CD4-positive, alpha-beta T cell treated with Interleukin-10 for 1 hour (primary cell): ENCODE data around the gene SLC1A3.

ENCODE experiments used
- DNase-seq: peaks from one replicate; pipeline ENCODE4 v3.0.0-alpha.2; 2020

The SLC1A3 gene

DNA sequence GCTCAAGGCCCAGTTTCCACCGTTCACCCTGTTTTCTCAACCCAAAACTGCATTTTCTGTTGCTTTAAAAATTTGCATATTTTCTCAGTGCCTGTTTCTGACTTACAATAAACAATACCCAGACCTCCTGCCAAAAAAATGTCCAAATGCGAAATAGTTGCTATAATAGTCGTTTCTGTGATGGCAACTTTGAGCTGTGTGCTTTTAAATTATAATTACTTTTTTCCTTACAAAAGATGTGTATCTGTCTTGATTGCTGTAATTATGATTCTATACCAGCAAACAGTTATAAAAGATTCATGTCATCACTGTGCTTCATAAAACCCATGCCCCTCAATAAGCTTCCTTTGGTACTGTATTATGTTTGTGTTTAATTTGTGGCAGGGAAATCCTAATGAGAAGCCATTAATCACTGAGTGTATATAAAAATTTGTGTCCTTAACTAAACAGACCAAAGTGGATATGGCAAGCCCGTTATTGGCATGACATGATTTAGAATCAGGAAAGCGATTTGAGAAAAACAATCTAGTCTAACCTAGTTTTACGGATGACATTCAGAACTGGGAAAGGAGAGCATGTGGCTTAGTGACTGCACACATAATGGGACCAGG lies 5.4 kb upstream of the SLC1A3 start:
- DNase-seq, result no peak

DNA sequence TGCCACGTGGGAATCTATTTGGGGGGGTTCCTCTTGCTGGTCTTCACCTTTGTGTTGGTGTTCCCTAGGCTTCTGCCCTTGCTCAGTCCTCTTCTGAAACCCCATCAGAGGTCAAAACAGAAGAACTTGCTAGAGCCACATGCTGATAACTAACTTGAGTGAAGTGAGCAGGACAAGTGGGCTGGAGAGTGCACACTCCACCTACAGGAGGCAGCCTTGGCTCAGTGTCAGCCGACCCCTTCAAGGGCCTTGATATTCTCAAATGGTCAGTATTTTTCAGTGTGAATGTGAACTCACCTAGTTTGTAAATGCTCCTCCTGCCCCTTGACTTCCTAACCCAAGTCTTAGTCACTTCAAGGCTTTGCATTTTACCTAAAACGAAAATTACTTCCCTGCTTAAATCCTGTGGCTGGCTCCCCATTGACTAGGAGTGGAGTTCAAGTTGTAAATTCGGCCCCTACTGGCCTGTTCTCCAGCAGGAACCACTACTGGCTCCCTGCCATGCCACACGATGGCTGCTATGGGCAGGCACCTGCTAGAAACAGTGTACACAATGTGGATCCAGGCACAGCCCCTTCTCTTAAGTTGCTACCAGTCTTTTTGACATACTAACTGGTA lies 3.6 kb upstream of the SLC1A3 start:
- DNase-seq, result no peak

- no peak for DNase-seq
Measured at GRCh38 chr5:36605241-36605640, 1.2 kb upstream of the SLC1A3 start.

DNA sequence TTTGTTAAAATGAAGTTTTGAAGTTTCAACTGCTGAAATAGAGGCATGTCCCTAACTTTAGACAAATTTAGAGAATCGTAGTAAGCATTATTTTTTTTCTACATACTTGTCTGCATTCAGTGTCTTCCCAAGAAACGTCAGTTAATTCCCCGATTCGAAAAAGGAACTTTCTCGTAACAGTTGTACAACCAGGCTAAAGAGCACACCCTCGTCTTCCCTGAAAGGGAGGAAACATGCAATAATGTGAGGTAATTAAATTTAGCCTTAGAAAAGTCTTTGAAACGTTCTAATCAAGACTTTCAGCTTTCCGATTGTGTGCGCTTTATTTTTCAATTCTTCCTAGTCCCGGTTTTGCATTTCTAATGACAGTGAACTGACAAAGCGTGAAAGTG lies 374 bp upstream of the SLC1A3 start:
- DNase-seq, result no peak

GRCh38 chr5:36607114-36607571 lies 737 bp downstream of the SLC1A3 start:
- no peak for DNase-seq

DNA sequence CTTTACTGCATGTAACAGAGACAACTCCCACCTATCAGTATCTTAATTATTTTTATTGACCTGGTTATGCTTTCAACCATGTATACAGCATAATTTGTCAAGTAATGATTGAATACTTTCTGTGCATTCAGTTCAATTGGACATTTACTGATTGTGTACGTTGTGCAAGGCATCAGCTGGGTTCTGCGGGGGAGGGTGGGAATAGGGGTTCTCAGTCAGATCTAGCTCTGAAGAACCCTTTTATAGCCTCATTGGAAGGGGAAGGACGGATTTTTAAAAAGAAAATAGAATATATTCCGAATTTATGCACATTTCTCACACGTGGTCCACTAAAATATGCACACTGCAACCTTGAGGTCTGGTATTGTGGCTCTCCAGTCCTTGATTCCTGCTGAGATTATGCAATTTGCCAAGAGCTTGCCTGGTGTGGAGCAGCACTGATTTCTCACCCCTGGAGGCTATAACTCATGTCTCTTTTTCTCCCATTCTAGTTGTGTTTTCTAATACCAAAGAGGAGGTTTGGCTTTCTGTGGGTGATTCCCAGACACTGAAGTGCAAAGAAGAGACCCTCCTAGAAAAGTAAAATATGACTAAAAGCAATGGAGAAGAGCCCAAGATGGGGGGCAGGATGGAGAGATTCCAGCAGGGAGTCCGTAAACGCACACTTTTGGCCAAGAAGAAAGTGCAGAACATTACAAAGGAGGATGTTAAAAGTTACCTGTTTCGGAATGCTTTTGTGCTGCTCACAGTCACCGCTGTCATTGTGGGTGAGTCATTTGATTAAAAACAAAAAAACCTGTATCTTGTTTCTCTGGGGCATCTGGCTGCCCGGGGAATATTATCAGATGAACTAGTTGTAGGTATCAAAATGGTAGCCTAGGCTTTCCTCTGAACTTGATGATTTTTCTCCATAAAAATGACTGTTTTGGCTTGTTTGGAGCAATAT lies 1.7 kb downstream of the SLC1A3 start:
- DNase-seq, result no peak

DNA sequence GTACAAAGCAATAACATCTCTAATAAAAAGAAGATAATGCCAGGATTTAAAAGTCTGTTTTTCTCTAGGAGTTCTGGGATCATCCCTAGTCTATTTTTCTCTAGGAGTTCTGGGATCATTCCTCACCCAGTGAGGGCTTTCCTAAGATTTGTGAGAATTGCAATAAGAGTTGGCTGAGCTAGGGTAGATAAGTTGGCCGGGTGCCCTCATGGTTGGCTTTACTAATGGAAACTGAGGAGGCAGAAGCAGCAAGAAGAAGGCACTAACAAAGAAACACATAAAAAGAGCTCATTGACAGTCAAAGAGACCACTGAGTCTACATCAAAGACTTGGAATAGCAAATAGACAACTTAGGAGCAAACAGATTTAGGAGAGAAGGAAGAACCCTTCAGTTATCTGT lies 4.2 kb downstream of the SLC1A3 start:
- no peak for DNase-seq

DNA sequence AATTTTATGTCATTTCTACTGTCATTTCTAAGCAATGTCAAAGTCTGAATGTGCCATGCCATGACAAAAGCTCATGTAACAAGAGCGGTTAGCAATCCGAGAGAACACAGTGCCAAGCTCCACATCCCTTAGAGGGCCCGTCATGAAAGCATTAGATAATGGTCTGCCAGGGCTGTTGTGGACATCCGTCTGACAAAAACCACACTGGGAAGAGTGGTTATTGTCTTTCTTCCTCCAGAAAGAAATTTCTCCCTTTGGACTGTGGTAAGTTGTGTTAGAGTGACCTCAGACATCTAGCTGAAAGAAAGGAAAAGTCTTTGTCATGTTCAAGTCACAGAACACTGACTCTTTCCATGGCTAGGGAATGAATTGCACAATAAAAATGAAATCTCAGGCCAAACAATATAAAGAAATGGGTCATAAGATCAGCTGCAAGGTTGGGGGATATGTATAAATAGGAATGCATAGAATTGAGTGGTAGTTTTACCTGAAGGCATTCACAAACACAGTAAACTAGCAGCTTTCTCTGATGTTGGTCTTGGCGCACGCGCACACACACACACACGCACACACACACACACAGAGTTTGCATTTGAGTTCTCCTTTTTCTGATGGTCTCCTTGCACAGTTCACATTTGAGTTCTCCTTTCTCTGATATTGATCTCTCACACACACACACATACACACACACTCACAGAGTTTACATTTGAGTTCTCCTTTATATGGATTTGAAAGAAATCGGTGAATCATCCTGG lies 5.3 kb downstream of the SLC1A3 start:
- no peak for DNase-seq

GRCh38 chr5:36613241-36613640 lies 6.8 kb downstream of the SLC1A3 start:
- no peak for DNase-seq

DNA sequence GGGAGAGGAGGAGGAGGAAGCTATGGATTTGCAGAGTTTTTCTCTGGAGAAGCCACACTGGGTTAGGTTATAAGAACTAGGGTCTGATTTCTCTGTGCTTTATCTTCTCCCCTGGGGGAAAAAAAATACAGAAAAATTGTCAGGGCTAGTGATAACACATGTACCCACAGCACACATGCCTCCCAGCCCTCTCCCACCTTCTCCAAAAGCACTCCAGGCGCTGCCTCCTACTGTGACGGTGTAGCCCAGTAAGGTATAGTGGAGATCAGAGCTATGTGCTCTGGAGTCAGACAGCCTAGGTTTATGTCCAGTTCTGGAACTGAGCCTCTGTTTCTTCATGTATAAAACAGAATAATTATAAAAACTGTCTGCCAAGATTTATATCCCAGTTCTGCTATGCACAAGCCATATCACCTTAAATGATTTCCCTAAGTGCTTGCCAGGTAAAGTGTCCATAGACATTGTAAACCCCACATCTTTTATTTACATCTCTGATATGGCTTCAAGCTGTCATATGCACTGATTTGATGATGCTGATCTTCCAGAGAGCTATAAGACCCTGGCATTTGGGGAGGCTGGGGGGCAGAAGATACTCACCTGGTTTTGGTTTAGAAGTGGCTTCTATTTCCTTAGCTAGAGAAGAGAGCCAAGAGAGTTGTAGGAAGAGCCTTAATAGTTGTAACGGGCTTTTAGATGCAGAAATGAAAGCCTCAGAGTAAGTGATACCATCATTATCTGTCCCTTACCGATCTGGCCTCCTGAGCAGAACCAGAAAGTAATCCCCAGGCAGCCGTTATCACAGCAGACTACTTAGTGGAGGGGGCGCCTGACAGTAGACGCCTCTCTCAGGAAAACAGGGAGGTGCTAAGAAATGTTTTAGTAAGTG lies 7.6 kb downstream of the SLC1A3 start:
- no peak for DNase-seq

GRCh38 chr5:36614657-36615308 lies 8.4 kb downstream of the SLC1A3 start:
- no peak for DNase-seq

DNA sequence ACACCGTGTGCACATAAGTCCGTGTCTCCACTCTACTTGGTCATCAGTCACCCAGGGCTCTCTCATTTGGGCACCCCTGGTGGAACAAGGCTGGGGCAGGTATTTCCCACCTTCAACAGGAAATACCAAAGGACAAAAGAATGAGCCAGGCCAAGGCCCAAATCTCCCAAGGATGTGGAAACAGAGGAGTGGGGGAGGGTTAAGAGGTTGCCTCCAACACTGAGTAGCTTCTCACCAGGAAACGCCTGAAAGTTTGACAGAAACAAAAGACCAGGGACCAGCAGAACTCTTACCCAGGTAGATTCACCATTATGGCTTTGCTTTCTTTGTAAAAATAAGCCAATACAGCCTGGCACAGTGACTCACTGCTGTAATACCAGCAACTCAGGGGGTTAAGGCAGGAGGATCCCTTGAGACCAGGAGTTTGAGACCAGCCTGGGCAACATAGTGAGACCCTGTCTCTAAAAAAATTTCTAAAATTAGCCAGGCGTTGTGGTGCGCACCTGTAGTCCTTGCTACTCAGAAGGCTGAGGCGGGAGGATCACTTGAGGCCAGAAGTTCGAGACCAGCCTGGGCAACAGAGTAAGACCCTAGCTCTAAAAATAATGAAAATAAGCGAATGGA lies 12.7 kb downstream of the SLC1A3 start:
- DNase-seq, result no peak

DNA sequence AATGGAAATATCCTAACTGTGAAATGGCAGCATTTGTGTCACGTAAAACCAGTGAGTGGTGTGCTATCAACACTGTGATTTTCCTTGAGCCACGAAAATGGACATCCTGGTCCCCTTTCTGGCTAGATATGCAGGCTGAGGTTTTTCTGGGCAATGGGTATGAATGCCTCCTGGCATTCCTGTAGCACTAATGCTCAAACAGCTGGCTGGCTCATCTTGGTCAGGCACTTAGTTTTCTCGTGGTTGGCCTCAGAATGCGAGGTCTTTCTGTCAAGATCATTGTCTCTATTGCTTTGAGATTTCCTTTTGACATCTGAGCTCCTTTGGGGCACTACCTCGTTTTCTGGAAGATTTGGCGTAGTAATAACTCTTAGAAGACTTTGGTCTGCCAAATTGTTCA lies 15.6 kb downstream of the SLC1A3 start:
- no peak for DNase-seq

DNA sequence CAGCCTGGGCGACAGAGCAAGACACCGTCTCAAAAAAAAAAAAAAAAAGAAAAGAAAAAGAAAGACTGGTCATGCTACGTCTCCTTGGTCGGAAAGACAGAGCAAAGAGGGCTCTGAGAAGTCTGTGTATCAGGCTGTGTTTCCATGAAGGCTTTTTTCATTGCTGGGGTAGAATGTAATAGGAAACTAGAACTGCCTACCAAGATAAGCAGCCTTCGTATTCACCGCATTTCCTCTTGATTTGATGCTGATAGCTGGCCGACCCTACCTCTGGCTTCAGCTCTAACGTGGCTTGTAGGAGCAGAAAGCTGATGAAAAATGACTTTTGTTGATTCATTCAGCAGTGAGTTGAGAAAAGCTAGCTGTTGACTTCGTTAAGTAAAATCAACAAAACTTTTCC lies 17.4 kb downstream of the SLC1A3 start:
- DNase-seq, result no peak

DNA sequence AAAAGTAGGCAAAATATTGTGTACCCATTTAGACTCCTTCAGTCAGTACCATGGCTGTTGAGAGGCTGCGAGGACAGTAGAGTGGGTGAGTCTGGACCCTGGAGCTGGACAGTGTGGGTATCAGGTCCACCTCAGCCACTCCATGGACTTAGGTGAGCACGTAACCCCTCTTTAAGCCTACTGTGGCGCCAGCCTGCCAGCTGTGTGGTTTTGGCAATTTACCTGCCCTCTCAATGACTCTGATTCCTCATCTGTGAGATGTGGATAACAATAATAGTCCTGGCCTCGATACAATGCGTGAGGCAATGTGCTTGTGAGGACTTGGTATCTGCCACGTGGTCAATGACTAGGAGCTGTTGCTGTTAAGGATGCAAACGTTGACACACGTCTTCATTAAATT lies 17.9 kb downstream of the SLC1A3 start:
- DNase-seq, result no peak

DNA sequence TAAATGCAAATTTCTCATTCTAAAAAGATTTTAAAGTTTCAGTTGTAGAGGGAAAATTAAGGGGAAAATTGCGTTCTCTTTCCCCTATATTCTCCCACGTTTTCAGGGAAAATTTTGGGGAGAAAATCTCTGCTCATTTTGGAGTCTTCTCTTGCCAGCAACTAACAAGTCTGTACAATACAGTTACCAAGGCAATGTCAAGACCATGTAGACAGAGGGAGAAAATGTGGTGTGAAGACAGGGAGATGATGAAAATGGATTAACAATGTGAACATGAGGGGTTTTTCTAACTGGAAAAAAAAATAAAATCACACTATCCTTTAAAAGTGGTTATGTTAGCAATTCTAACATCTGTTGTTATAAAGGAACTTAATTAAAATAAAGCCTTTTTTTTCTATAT lies 22.3 kb downstream of the SLC1A3 start:
- DNase-seq, result no peak

- DNase-seq, result no peak
Measured at GRCh38 chr5:36629729-36630128, 23.3 kb downstream of the SLC1A3 start.

- DNase-seq, result no peak
Measured at GRCh38 chr5:36630201-36631145, 24.1 kb downstream of the SLC1A3 start.

GRCh38 chr5:36631154-36631553 lies 24.7 kb downstream of the SLC1A3 start:
- DNase-seq, result no peak
